ENCODE data around the gene TRIM41. TPM values are rescaled to one million over a fixed set of nuclear protein-coding genes. Genes with fewer than 3 reads are reported as not detected.

The TRIM41 gene
- total and polyA plus RNA-seq, 2 of the 13 experiments (the other 11 are each of a cell fraction or from before 2014, with no cell fraction given) = 10.2 to 16.7 TPM

DNA sequence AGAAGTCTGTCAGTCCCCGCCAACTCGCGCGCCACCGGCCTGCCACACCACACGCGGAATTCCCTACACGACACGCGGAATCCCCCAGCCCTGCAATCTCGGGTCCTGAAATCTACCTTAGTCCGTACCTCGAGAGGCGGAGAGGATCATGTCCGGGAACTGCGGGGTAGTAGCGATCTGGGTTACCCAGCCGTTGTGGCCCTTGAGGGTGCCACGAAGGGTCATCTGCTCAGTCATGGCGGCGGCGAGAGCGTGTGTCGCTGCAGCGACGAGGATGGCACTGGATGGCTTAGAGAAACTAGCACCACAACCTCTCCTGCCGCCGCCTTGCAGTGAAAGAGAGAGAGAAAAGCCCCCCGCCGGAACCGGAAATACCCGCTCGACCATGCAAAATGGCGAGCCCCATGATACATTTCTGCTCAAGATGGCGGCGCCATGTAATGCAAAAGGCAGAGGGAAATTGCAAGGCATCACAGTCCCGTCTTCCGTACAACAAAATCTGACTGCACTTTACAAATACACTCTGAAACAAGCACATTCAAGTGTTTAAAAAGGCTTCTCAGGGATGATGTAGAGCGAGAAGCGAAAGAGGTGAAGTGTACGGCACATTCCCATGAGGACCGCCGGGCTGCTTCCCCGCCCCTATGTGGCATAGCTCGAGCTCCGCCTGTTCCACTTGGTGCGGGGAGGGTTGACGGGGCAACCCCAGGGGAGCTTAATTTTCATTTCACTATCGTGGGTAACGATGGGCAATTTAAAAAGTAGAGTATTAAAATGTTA, 20.7 kb downstream of the TRIM41 start, which contains the start of gene RACK1 (continued):
- peak; percentile 62; the same call in 1 of the 2 replicates for TF ChIP-seq REL (CRISPR knock-in tag; conservative IDR thresholded peaks at IDR 0.05)
- TF ChIP-seq, protein P1, sequence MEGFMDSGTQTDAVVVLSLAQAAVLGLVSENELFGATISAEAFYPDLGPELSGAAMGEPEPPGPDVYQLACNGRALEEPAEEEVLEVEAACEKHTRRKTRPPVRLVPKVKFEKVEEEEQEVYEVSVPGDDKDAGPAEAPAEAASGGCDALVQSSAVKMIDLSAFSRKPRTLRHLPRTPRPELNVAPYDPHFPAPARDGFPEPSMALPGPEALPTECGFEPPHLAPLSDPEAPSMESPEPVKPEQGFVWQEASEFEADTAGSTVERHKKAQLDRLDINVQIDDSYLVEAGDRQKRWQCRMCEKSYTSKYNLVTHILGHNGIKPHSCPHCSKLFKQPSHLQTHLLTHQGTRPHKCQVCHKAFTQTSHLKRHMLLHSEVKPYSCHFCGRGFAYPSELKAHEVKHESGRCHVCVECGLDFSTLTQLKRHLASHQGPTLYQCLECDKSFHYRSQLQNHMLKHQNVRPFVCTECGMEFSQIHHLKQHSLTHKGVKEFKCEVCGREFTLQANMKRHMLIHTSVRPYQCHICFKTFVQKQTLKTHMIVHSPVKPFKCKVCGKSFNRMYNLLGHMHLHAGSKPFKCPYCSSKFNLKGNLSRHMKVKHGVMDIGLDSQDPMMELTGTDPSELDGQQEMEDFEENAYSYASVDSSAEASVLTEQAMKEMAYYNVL (CRISPR knock-in tag; IDR thresholded peaks at IDR 0.05; ENCODE audit: borderline replicate concordance) = peak; percentile 33; the same call in 1 of the 2 replicates
- no peak for TF ChIP-seq SRSF9 (IDR thresholded peaks at IDR 0.05; ENCODE audit: borderline replicate concordance, insufficient read depth, low read depth, low read length, poor library complexity, severe bottlenecking)
- no peak for TF ChIP-seq MTA3 (CRISPR knock-in tag; IDR thresholded peaks at IDR 0.05)
- TF ChIP-seq ATM (IDR thresholded peaks at IDR 0.05; ENCODE audit: borderline replicate concordance) = no peak
- TF ChIP-seq, protein P2, sequence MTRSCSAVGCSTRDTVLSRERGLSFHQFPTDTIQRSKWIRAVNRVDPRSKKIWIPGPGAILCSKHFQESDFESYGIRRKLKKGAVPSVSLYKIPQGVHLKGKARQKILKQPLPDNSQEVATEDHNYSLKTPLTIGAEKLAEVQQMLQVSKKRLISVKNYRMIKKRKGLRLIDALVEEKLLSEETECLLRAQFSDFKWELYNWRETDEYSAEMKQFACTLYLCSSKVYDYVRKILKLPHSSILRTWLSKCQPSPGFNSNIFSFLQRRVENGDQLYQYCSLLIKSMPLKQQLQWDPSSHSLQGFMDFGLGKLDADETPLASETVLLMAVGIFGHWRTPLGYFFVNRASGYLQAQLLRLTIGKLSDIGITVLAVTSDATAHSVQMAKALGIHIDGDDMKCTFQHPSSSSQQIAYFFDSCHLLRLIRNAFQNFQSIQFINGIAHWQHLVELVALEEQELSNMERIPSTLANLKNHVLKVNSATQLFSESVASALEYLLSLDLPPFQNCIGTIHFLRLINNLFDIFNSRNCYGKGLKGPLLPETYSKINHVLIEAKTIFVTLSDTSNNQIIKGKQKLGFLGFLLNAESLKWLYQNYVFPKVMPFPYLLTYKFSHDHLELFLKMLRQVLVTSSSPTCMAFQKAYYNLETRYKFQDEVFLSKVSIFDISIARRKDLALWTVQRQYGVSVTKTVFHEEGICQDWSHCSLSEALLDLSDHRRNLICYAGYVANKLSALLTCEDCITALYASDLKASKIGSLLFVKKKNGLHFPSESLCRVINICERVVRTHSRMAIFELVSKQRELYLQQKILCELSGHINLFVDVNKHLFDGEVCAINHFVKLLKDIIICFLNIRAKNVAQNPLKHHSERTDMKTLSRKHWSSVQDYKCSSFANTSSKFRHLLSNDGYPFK (CRISPR knock-in tag; IDR thresholded peaks at IDR 0.05; ENCODE audit: borderline replicate concordance) = peak; percentile 96
- peak; percentile 90 for TF ChIP-seq RBFOX2 (IDR thresholded peaks at IDR 0.05; ENCODE audit: low read depth, low read length)
- TF ChIP-seq TOE1 (CRISPR knock-in tag; IDR thresholded peaks at IDR 0.05) = no peak
- TF ChIP-seq, protein P3, sequence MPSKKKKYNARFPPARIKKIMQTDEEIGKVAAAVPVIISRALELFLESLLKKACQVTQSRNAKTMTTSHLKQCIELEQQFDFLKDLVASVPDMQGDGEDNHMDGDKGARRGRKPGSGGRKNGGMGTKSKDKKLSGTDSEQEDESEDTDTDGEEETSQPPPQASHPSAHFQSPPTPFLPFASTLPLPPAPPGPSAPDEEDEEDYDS (CRISPR knock-in tag; IDR thresholded peaks at IDR 0.05) = peak; percentile 86
- TF ChIP-seq, protein P4, sequence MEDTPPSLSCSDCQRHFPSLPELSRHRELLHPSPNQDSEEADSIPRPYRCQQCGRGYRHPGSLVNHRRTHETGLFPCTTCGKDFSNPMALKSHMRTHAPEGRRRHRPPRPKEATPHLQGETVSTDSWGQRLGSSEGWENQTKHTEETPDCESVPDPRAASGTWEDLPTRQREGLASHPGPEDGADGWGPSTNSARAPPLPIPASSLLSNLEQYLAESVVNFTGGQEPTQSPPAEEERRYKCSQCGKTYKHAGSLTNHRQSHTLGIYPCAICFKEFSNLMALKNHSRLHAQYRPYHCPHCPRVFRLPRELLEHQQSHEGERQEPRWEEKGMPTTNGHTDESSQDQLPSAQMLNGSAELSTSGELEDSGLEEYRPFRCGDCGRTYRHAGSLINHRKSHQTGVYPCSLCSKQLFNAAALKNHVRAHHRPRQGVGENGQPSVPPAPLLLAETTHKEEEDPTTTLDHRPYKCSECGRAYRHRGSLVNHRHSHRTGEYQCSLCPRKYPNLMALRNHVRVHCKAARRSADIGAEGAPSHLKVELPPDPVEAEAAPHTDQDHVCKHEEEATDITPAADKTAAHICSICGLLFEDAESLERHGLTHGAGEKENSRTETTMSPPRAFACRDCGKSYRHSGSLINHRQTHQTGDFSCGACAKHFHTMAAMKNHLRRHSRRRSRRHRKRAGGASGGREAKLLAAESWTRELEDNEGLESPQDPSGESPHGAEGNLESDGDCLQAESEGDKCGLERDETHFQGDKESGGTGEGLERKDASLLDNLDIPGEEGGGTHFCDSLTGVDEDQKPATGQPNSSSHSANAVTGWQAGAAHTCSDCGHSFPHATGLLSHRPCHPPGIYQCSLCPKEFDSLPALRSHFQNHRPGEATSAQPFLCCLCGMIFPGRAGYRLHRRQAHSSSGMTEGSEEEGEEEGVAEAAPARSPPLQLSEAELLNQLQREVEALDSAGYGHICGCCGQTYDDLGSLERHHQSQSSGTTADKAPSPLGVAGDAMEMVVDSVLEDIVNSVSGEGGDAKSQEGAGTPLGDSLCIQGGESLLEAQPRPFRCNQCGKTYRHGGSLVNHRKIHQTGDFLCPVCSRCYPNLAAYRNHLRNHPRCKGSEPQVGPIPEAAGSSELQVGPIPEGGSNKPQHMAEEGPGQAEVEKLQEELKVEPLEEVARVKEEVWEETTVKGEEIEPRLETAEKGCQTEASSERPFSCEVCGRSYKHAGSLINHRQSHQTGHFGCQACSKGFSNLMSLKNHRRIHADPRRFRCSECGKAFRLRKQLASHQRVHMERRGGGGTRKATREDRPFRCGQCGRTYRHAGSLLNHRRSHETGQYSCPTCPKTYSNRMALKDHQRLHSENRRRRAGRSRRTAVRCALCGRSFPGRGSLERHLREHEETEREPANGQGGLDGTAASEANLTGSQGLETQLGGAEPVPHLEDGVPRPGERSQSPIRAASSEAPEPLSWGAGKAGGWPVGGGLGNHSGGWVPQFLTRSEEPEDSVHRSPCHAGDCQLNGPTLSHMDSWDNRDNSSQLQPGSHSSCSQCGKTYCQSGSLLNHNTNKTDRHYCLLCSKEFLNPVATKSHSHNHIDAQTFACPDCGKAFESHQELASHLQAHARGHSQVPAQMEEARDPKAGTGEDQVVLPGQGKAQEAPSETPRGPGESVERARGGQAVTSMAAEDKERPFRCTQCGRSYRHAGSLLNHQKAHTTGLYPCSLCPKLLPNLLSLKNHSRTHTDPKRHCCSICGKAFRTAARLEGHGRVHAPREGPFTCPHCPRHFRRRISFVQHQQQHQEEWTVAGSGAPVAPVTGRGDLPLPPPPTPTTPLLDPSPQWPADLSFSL (CRISPR knock-in tag; IDR thresholded peaks at IDR 0.05) = no peak
- peak; percentile 90; the same call in 1 of the 2 replicates for TF ChIP-seq GLI4 (CRISPR knock-in tag; IDR thresholded peaks at IDR 0.05; ENCODE audit: borderline replicate concordance)
- TF ChIP-seq, protein P5, sequence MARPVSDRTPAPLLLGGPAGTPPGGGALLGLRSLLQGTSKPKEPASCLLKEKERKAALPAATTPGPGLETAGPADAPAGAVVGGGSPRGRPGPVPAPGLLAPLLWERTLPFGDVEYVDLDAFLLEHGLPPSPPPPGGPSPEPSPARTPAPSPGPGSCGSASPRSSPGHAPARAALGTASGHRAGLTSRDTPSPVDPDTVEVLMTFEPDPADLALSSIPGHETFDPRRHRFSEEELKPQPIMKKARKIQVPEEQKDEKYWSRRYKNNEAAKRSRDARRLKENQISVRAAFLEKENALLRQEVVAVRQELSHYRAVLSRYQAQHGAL (CRISPR knock-in tag; IDR thresholded peaks at IDR 0.05; ENCODE audit: not compliant biosample characterization) = peak; percentile 20
- TF ChIP-seq ZBTB8A (CRISPR knock-in tag; IDR thresholded peaks at IDR 0.05; ENCODE audit: borderline replicate concordance, low read depth) = peak; percentile 26; the same call in 1 of the 2 replicates
- peak in 1 of 2 experiments; percentile 72; a peak in 1 of 4 replicates for TF ChIP-seq KLF16 (CRISPR knock-in tag; IDR thresholded peaks at IDR 0.05)
